ENCODE measurements around the gene KDM3B.
"Not testable (repeated sequence)": the region's sequence is repeated elsewhere in the genome, so short reads cannot be mapped to it uniquely, and the experiment has no call there.

The KDM3B gene

DNA sequence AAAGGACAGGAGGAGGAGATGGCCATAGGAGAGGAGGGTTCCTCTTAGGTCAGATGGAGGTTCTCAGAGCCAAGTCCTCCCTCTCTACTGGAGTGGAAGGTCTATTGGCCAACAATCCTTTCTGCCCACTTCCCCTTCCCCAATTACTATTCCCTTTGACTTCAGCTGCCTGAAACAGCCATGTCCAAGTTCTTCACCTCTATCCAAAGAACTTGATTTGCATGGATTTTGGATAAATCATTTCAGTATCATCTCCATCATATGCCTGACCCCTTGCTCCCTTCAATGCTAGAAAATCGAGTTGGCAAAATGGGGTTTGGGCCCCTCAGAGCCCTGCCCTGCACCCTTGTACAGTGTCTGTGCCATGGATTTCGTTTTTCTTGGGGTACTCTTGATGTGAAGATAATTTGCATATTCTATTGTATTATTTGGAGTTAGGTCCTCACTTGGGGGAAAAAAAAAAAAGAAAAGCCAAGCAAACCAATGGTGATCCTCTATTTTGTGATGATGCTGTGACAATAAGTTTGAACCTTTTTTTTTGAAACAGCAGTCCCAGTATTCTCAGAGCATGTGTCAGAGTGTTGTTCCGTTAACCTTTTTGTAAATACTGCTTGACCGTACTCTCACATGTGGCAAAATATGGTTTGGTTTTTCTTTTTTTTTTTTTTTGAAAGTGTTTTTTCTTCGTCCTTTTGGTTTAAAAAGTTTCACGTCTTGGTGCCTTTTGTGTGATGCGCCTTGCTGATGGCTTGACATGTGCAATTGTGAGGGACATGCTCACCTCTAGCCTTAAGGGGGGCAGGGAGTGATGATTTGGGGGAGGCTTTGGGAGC lies 115.9 kb downstream of the KDM3B start:
- no peak for DNase-seq

DNA sequence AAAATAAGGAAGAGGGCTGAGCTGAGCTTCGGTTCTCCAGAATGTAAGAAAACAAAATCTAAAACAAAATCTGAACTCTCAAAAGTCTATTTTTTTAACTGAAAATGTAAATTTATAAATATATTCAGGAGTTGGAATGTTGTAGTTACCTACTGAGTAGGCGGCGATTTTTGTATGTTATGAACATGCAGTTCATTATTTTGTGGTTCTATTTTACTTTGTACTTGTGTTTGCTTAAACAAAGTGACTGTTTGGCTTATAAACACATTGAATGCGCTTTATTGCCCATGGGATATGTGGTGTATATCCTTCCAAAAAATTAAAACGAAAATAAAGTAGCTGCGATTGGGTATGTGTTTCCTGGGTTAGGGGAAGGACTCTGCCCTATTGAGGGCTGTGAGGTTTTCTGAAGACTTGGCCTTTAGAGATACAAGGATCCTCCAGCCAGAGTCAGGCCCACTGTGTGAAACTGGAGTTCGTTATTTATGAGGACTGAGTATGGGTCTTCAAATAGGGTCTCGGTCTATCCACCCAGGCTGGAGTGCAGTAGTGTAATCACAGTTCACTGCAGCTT lies 116.6 kb downstream of the KDM3B start:
- no peak for DNase-seq

DNA sequence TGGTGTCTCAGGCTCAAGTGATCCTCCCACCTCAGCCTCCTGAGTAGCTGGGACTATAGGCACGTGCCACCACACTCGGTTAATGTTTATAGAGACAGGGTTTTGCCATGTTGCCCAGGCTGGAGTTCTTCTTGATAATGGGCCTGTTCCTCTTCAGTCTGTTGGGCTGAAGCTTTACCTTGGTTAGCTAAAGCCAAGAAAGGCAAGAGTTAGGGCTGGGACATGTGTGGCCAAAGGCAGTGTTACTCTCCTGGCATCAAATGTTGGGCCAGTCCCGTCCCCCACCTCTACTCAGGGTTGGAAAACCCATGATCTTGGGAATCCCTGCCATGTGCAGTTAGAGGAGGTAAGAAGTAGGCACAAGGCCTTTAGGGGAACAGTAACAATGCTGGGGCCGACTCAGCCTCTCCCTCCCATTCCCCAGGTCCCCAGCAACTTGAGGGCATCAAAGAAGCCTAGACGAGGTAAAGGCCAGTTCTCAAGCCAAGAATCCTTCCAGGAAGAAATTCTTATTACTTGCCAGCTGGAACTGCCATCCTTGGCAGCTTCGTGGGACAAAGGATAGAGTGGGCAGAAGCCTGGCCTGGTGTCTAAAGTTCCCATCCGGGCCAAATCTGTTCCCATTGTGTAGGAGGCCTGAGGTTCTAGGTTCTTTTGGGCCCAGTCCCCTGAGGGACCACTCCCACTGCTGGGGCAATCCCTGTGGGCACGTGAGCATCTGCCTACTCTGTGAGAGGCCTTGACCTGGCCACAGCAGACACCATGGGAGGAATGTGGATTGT lies 117.2 kb downstream of the KDM3B start:
- DNase-seq, result no peak

DNA sequence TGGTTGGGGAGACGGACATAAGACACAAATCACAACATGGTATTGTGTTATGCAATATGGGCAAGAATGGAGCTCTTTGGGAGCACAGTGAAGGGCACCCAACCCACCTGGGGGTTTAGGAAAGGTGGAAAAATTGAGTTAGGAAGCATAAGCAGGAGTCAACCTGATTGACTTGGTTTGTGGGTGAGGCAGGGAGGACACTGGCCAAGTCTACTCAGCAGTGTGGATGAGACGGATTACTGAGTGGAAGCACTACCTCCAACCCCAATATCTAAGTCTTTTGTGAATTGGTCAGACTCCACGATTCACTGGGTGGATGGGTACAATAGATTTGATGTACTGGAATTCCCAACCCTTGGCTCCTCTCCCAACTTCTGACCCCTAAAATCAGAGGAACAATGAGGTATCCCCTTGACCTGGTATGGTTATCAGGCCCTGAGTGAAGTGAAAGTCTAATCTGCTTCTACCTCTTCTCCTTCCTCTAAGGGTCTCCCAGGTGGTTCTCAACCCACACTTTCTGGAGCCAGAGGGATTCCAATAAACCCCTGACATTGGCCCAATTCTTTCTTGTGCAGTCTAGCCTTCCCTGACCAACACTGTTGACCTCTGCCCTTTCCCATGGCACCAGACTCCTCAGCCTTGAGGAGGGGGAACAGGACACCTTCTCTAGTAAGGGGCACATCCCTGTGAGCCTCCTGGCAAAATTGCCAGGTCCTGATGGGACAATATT lies 118.0 kb downstream of the KDM3B start:
- no peak for DNase-seq

DNA sequence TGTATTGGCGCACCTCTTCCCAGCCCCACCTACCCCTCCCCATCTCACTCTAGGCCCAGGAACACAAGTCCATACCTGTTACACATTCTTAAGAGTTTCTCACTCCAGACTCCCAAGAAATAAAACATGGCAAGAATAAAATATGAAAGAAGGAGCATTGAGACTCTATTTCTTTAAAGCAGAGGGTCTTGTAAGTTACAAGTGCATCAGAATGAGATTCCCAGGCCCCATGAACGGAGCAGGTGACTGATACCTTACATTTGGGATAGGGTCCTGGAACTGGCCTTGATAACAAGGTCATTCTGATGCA lies 118.5 kb downstream of the KDM3B start:
- DNase-seq, result no peak

DNA sequence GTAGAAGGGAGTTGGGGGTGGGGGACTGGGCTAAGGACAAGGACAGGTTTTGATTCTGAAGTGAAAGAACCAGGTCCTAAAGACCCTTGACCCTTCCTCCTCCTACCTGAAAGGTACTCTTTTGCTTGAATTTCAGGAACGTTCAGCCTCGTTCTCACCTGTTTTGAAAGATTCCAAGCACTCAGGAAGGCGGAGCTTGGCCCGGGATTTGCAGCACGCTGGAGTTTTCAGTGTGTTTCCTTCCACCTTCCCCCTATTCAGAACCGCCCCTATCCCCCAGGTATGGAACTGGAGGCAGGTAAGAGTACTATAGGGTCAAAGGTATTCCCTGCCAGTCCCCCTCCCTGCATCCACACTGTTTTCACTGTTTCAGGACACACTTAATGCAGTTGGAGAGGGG lies 119.9 kb downstream of the KDM3B start:
- DNase-seq, result no peak

DNA sequence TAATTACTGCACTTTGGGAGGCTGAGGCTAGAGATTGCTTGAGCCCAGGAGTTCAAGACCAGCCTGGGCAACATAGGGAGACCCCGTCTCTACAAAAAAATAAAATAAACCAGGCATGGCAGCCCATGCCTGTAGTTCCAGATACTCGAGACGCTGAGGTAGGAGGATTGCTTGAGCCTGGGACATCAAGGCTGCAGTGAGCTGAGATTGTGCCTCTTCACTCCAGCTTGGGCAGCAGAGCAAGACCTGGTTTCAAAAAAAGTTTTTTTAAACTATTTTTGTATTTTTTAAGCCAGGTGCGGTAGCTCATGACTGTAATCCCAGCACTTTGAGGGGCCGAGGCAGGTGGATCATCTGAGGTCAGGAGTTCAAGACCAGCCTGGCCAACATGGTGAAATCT lies 120.7 kb downstream of the KDM3B start:
- DNase-seq, result not testable (repeated sequence)

DNA sequence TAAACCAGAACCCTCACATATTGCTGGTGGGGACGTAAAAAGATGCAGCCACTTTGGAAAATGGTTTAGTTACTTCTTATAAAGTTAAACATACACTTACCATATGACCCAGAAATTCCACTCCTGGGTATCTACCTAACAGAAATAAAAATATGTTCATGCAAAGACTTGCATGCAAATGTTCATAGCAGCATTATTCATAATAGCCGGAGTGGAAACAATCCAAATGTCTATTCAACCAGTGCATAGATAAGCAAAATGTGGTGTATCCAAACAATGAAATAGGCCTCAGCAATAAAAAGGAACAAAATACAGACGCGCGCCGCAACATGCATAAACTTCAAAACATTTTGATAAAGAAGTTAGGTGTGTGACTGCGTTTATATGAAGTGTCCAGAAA lies 124.4 kb downstream of the KDM3B start:
- no peak for DNase-seq

DNA sequence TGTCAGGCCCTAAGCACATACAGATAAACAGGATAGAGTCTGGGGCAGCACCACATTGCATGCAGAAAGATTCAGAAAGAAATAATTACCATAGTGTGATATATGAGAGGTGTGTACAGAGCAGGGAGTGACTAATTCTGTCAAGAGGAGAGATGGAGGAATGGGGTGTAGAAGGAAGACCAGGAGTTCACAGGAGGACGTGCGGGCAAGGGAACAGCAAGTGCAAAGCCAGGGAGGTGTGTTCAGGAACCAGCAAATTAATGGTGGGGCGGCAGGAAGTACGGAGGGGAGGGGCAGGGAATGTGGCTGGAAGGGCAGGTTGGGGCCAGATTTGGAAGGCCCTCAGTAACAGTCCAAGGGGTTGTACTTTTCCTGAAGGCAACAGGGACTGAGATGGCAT lies 130.2 kb downstream of the KDM3B start:
- DNase-seq, result no peak

Data from activated CD4-positive, CD25-positive, alpha-beta regulatory T cell treated with anti-CD3 and anti-CD28 coated beads, Interleukin-2, amount 50 U/mL, for 72 hours (primary cell).